GM12891 (cell line): ENCODE results near the gene CTNNA3.

Experiments
- PAX5 ChIP-seq: IDR thresholded peaks from 2 replicates; pipeline ENCODE4 v1.6.1; 2011; ENCODE audit warnings: low read length, moderate library complexity, mild to moderate bottlenecking; ENCODE audit not compliant: insufficient read depth, severe bottlenecking
- POLR2A ChIP-seq: IDR thresholded peaks from 2 replicates; pipeline ENCODE4 v1.6.1; 2011; ENCODE audit warnings: low read depth, low read length, control low read depth
- POLR2AphosphoS5 ChIP-seq: IDR thresholded peaks from 2 replicates; pipeline ENCODE4 v1.6.1; 2011; ENCODE audit warnings: low read depth, low read length, control low read depth
- POU2F2 ChIP-seq: IDR thresholded peaks from 2 replicates; pipeline ENCODE4 v1.6.1; 2011; ENCODE audit warnings: low read depth, mild to moderate bottlenecking, control low read depth, low read length, moderate library complexity
- SPI1 ChIP-seq: IDR thresholded peaks from 2 replicates; pipeline ENCODE4 v1.6.1; 2011; ENCODE audit warnings: low read depth, low read length, control low read depth
- TAF1 ChIP-seq: IDR thresholded peaks from 2 replicates; pipeline ENCODE4 v1.6.1; 2011; ENCODE audit warnings: low read depth, low read length, control low read depth

- TF ChIP-seq POLR2A (no peak), TAF1 (no peak), POLR2AphosphoS5 (no peak), SPI1 (no peak), PAX5 (no peak), POU2F2 (no peak)
Observed at GRCh38 chr10:67539312-67539711, 156.7 kb downstream of the CTNNA3 start.
